Liver (tissue), 9 donors: Measurements from ENCODE around the gene RAPGEF4. TPM values are rescaled to one million over a fixed set of nuclear protein-coding genes. Genes with fewer than 3 reads are reported as not detected.

Experiments
- DNase-seq: peaks from one replicate; pipeline ENCODE4 v3.0.0-alpha.2; 2017; ENCODE audit warnings: low spot score
- H3K27ac ChIP-seq, 2 donors: one replicate each; pipeline ENCODE4 v1.7.0; 2013; ENCODE audit warnings: inconsistent platforms in 2 of 2, low read length in 2 of 2, control low read depth in 1 of 2, low read depth in 1 of 2, mild to moderate bottlenecking in 1 of 2
- H3K27me3 ChIP-seq, 4 donors: one replicate each; pipeline versions ENCODE4 v1.6.1 to v1.7.0; 2013; ENCODE audit warnings: low read length in 3 of 4, inconsistent platforms in 1 of 4, mild to moderate bottlenecking in 1 of 4, moderate library complexity in 1 of 4; ENCODE audit not compliant: control insufficient read depth in 4 of 4, insufficient read depth in 4 of 4
- H3K36me3 ChIP-seq, 4 donors: one replicate each; pipeline versions ENCODE4 v1.6.1 to v1.7.0; 2013; ENCODE audit warnings: low read length in 3 of 4, mild to moderate bottlenecking in 3 of 4, low read depth in 1 of 4, moderate library complexity in 1 of 4; ENCODE audit not compliant: control insufficient read depth in 4 of 4, insufficient read depth in 3 of 4
- H3K4me1 ChIP-seq, 4 donors: one replicate each; pipeline versions ENCODE4 v1.6.1 to v1.7.0; 2013; ENCODE audit warnings: low read length in 3 of 4, mild to moderate bottlenecking in 3 of 4, moderate library complexity in 1 of 4; ENCODE audit not compliant: control insufficient read depth in 4 of 4, insufficient read depth in 4 of 4
- H3K4me3 ChIP-seq, 3 donors: one replicate each; pipeline versions ENCODE4 v1.6.1 to v1.7.0; 2013; ENCODE audit warnings: low read length in 3 of 3, control low read depth in 1 of 3, low read depth in 1 of 3, mild to moderate bottlenecking in 1 of 3
- H3K9ac ChIP-seq, 2 donors: one replicate each; pipeline ENCODE4 v1.7.0; 2013; ENCODE audit warnings: low read length in 2 of 2, mild to moderate bottlenecking in 2 of 2, moderate library complexity in 2 of 2, control low read depth in 1 of 2, low read depth in 1 of 2
- H3K9me3 ChIP-seq, 4 donors: one replicate each; pipeline versions ENCODE4 v1.6.1 to v1.7.0; 2013; ENCODE audit warnings: low read length in 3 of 4; ENCODE audit not compliant: control insufficient read depth in 4 of 4
- EGR1 ChIP-seq, 2 donors: IDR thresholded peaks; 2 replicates each; pipeline ENCODE4 v1.6.1; 2016 to 2018; ENCODE audit warnings: antibody characterized with exemption in 2 of 2, low read depth in 2 of 2
- FOXA1 ChIP-seq: IDR thresholded peaks from 2 replicates; pipeline ENCODE4 v1.6.1; 2016; ENCODE audit warnings: antibody characterized with exemption
- FOXA2 ChIP-seq: IDR thresholded peaks from 2 replicates; pipeline ENCODE4 v1.6.1; 2016; ENCODE audit warnings: antibody characterized with exemption
- GABPA ChIP-seq, 2 donors: IDR thresholded peaks in 1 of 2; conservative IDR thresholded peaks in 1 of 2; 2 replicates each; pipeline ENCODE4 v1.6.1; 2016; ENCODE audit warnings: antibody characterized with exemption in 2 of 2, mild to moderate bottlenecking in 1 of 2, moderate library complexity in 1 of 2
- HNF4A ChIP-seq, 2 donors: conservative IDR thresholded peaks; 2 replicates each; pipeline ENCODE4 v1.6.1; 2016; ENCODE audit warnings: antibody characterized with exemption in 2 of 2, mild to moderate bottlenecking in 2 of 2
- JUND ChIP-seq, 2 donors: IDR thresholded peaks; 2 replicates each; pipeline ENCODE4 v1.6.1; 2016; ENCODE audit warnings: antibody characterized with exemption in 2 of 2
- MAX ChIP-seq: IDR thresholded peaks from 2 replicates; pipeline ENCODE4 v1.6.1; 2016; ENCODE audit warnings: antibody characterized with exemption
- NR2F2 ChIP-seq: IDR thresholded peaks from 2 replicates; pipeline ENCODE4 v1.6.1; 2016; ENCODE audit warnings: antibody characterized with exemption
- RXRA ChIP-seq, 2 donors: IDR thresholded peaks; 2 replicates each; pipeline ENCODE4 v1.6.1; 2017 to 2018; ENCODE audit warnings: antibody characterized with exemption in 2 of 2, mild to moderate bottlenecking in 1 of 2
- SP1 ChIP-seq: IDR thresholded peaks from 2 replicates; pipeline ENCODE4 v1.6.1; 2018; ENCODE audit warnings: antibody characterized with exemption, mild to moderate bottlenecking
- YY1 ChIP-seq: IDR thresholded peaks from 2 replicates; pipeline ENCODE4 v1.6.1; 2016; ENCODE audit warnings: antibody characterized with exemption, mild to moderate bottlenecking
- WGBS: extraction: QIAGEN DNeasy Blood & Tissue Kit; methylation state at CpG from one replicate; pipeline ENCODE4 v1.1.7; 2013; 5-methylcytosine and 5-hydroxymethylcytosine counted together
- polyA plus RNA-seq, 2 donors: library from polyadenylated mRNA; stranded (reverse) in 1 of 2; unstranded in 1 of 2; fragments of 200-250 nt in 1 of 2; fragments of >200 nt in 1 of 2; fragmentation: Nextera tagmentation in 1 of 2; extraction: Ambion mirVana in 1 of 2; gene quantifications; one replicate each; pipeline versions ENCODE4 v1.2.1 to v1.2.3, GENCODE V29; 2013 to 2015
- total RNA-seq, 2 donors: library from RNA; depleted of rRNA; stranded (reverse); fragments of >200 nt; gene quantifications; one replicate each; pipeline ENCODE4 v1.2.3, GENCODE V29; 2014
- TF ChIP-seq, protein P1 (sequence below): IDR thresholded peaks from 2 replicates; pipeline ENCODE4 v1.6.1; 2016; ENCODE audit warnings: antibody characterized with exemption, mild to moderate bottlenecking
- TF ChIP-seq, protein P2 (sequence below): IDR thresholded peaks from 2 replicates; pipeline ENCODE4 v1.6.1; 2016; ENCODE audit warnings: antibody characterized with exemption
- TF ChIP-seq, protein P3 (sequence below): IDR thresholded peaks from 2 replicates; pipeline ENCODE4 v1.6.1; 2016; ENCODE audit warnings: antibody characterized with exemption
- donor health status: healthy.
- donor health status: healthy.
- donor health status: healthy.
- donor health status: healthy.
- donor health status: healthy.

The RAPGEF4 gene
- total and polyA plus RNA-seq, 4 donors = 1.5 to 18.2 (median 8.3) TPM

DNA sequence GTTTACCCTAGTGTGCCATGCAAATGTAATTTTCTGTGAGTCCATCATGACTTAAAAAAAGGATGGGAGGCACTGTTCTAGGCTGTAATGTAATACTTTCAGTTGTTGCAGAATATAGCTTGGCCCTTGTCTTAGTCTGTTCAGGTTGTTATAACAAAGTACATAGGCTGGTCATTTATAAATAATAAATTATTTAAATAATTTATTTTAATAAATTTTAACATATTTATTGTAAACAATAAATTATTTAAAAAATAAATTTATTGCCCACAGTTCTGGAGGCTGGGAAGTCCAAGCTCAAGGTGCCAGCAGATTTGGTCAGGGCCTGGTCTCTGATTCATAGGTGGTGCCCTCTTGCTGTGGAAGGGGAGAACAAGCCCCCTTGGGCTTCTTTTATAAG is 35.2 kb downstream of the RAPGEF4 start:
- peaks cover 0 to 5% (median 0%) of the 10 kb centered on the region in 4 donors for H3K4me1 ChIP-seq
- H3K27ac ChIP-seq = no peak overlapping the region
- no peaks in the 10 kb centered on the region for H3K36me3 ChIP-seq
- H3K9ac ChIP-seq = no peak overlapping the region
- TF ChIP-seq, protein P1, sequence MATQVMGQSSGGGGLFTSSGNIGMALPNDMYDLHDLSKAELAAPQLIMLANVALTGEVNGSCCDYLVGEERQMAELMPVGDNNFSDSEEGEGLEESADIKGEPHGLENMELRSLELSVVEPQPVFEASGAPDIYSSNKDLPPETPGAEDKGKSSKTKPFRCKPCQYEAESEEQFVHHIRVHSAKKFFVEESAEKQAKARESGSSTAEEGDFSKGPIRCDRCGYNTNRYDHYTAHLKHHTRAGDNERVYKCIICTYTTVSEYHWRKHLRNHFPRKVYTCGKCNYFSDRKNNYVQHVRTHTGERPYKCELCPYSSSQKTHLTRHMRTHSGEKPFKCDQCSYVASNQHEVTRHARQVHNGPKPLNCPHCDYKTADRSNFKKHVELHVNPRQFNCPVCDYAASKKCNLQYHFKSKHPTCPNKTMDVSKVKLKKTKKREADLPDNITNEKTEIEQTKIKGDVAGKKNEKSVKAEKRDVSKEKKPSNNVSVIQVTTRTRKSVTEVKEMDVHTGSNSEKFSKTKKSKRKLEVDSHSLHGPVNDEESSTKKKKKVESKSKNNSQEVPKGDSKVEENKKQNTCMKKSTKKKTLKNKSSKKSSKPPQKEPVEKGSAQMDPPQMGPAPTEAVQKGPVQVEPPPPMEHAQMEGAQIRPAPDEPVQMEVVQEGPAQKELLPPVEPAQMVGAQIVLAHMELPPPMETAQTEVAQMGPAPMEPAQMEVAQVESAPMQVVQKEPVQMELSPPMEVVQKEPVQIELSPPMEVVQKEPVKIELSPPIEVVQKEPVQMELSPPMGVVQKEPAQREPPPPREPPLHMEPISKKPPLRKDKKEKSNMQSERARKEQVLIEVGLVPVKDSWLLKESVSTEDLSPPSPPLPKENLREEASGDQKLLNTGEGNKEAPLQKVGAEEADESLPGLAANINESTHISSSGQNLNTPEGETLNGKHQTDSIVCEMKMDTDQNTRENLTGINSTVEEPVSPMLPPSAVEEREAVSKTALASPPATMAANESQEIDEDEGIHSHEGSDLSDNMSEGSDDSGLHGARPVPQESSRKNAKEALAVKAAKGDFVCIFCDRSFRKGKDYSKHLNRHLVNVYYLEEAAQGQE = no peak
- H3K27me3 ChIP-seq = no peaks in the 10 kb centered on the region
- no peak for DNase-seq
- no peaks in the 10 kb centered on the region for H3K9me3 ChIP-seq
- H3K4me3 ChIP-seq = no peak overlapping the region

DNA sequence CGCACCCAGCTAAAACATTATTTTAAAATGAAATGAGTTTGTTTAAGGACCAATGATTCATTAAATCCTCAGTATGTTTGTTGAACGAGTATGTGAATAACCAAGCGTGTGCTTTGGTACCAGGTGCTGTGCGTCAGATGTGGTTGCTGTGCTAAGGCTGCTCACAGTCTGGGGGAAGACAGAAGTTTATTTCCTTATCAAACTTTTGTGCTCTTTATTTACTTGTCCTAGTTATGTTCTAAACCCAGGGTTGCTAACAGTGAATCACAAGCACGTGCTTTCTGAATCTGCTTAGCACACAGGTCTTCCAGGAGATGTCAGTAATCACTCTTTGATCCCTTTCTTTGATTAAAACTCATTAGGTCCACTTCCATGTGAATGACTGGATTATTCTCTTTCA is 37.0 kb downstream of the RAPGEF4 start:
- H3K36me3 ChIP-seq = no peaks in the 10 kb centered on the region
- no peak overlapping the region for H3K9ac ChIP-seq
- no peaks in the 10 kb centered on the region for H3K9me3 ChIP-seq
- no peak overlapping the region for H3K27ac ChIP-seq
- no peaks in the 10 kb centered on the region for H3K27me3 ChIP-seq
- no peak for TF ChIP-seq GABPA (IDR thresholded peaks at IDR 0.05 in 1 of 2, conservative IDR thresholded peaks at IDR 0.05 in 1 of 2)
- TF ChIP-seq JUND (IDR thresholded peaks at IDR 0.05) = no peak
- TF ChIP-seq, protein P2, sequence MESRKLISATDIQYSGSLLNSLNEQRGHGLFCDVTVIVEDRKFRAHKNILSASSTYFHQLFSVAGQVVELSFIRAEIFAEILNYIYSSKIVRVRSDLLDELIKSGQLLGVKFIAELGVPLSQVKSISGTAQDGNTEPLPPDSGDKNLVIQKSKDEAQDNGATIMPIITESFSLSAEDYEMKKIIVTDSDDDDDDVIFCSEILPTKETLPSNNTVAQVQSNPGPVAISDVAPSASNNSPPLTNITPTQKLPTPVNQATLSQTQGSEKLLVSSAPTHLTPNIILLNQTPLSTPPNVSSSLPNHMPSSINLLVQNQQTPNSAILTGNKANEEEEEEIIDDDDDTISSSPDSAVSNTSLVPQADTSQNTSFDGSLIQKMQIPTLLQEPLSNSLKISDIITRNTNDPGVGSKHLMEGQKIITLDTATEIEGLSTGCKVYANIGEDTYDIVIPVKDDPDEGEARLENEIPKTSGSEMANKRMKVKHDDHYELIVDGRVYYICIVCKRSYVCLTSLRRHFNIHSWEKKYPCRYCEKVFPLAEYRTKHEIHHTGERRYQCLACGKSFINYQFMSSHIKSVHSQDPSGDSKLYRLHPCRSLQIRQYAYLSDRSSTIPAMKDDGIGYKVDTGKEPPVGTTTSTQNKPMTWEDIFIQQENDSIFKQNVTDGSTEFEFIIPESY = no peak
- TF ChIP-seq RXRA (IDR thresholded peaks at IDR 0.05) = no peak
- no peak for TF ChIP-seq NR2F2
- TF ChIP-seq YY1 = no peak
- no peak for TF ChIP-seq FOXA1
- no peak for TF ChIP-seq EGR1 (IDR thresholded peaks at IDR 0.05; ENCODE audit: low read depth in 2 of 2)
- TF ChIP-seq MAX = no peak
- no peak for TF ChIP-seq HNF4A (conservative IDR thresholded peaks at IDR 0.05)
- no peak for TF ChIP-seq SP1
- TF ChIP-seq FOXA2 = no peak
- TF ChIP-seq, protein P3, sequence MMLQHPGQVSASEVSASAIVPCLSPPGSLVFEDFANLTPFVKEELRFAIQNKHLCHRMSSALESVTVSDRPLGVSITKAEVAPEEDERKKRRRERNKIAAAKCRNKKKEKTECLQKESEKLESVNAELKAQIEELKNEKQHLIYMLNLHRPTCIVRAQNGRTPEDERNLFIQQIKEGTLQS = no peak
- 87% methylated on average over 5 of the region's 5 CpGs for WGBS
- no peak for DNase-seq
- H3K4me1 ChIP-seq = peaks cover 0 to 5% (median 0%) of the 10 kb centered on the region in 4 donors
- no peak overlapping the region for H3K4me3 ChIP-seq

DNA sequence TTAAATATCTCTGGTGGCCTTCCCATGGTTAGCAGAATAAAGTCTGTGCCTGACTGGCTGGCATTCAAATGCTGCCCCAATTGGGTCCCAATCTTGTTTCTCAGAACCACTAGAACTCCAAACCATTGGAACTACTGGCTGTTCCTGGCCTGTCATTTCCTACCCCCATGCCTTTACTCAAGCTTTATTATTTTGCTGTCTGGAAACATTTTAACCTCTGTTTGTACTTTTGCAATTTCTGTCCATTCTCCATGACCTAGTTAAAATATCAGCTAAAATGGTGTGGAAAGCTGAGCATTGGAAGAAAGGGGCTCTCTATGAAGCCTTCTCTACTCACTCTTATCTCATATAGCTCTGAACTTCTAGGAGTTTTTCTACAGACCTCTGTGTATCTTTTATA is 38.7 kb downstream of the RAPGEF4 start:
- Histone ChIP-seq H3K4me3 (no peak overlapping the region), H3K27me3 (no peaks in the 10 kb centered on the region), H3K27ac (no peak overlapping the region), H3K9me3 (no peaks in the 10 kb centered on the region), H3K9ac (no peak overlapping the region), H3K36me3 (no peaks in the 10 kb centered on the region), H3K4me1 (peaks cover 0 to 5% (median 0%) of the 10 kb centered on the region in 4 donors)
- TF ChIP-seq RXRA (IDR thresholded peaks at IDR 0.05) (peak in 1 of 2 donors; percentile 30), EGR1 (IDR thresholded peaks at IDR 0.05; ENCODE audit: low read depth in 2 of 2) (no peak), FOXA1 (no peak)
- TF ChIP-seq, protein P1 = no peak
- TF ChIP-seq, protein P3 = no peak
- DNase-seq = no peak
